ENCODE results near the gene MAGEF1. TPM values are rescaled to one million over a fixed set of nuclear protein-coding genes. Genes with fewer than 3 reads are reported as not detected.

MAGEF1 gene
- total and polyA plus RNA-seq, 2 of the 13 experiments (the other 11 are each of a cell fraction or from before 2014, with no cell fraction given), result 26.0 to 62.4 TPM

DNA sequence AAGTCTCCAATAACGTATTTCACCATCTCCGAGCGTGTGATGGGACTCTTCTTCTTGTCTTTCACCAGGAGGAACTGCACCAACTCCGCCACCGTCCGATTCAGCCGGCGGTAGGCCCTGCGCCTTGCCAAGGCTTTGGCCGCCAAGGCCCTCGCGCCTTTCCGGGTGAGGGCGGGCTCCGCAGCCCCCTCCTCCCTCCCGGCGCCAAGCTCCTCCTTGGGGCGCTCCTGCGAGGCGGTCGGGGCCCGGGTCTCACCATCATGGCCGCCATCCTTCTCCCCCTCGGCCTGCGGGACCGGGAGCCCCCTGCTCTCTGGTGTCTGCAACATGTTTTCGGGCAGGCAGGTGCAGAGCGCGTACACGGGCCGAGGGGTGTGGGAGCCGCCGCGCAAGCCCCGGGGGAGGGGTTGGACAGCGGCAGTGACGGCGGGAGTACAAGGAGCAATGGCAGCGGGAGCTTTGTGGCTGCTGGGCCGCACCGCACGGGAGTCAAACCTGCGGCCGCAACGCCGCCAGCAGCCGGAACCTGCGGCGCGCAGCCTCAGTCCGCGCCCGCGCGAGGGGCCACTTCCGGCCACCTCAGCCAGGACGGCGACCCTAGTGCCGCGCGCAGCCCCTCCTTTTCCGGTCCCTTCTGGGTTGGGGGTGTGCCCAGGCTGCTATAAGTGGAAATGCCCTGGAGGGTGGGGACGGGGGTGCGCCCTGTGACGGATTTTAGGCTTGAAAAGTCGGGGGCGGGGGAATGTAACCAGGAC is at the start of gene MAGEF1 (continued):
- TF ChIP-seq NR1H2 (CRISPR knock-in tag; IDR thresholded peaks at IDR 0.05; ENCODE audit: borderline replicate concordance, low read depth) (peak; percentile 82; the same call in 1 of the 2 replicates), ZNF12 (CRISPR knock-in tag; IDR thresholded peaks at IDR 0.05) (no peak), ZNF713 (CRISPR knock-in tag; IDR thresholded peaks at IDR 0.05) (0 out of 2 replicates have a peak, but pooled peaks have one; percentile 83), ARID2 (CRISPR knock-in tag; IDR thresholded peaks at IDR 0.05; ENCODE audit: borderline replicate concordance) (peak; percentile 82; the same call in 1 of the 2 replicates), JARID2 (CRISPR knock-in tag; IDR thresholded peaks at IDR 0.05; ENCODE audit: insufficient replicate concordance) (no peak), MTF1 (CRISPR knock-in tag; IDR thresholded peaks at IDR 0.05) (no peak), TBL1XR1 (IDR thresholded peaks at IDR 0.05; ENCODE audit: borderline replicate concordance, low read length, partially characterized antibody) (no peak), ZSCAN31 (CRISPR knock-in tag; IDR thresholded peaks at IDR 0.05; ENCODE audit: low read depth) (peak; percentile 91), ZKSCAN8 (CRISPR knock-in tag; IDR thresholded peaks at IDR 0.05; ENCODE audit: borderline replicate concordance) (no peak), KAT8 (CRISPR knock-in tag; IDR thresholded peaks at IDR 0.05) (peak; percentile 84), HES4 (CRISPR knock-in tag; IDR thresholded peaks at IDR 0.05; ENCODE audit: borderline replicate concordance) (peak; percentile 87), EP300 (IDR thresholded peaks at IDR 0.05; ENCODE audit: low read depth in 2 of 2, low read length in 2 of 2) (no peak), EP300 (CRISPR knock-in tag; IDR thresholded peaks at IDR 0.05; ENCODE audit: borderline replicate concordance) (no peak), ZNF224 (CRISPR knock-in tag; IDR thresholded peaks at IDR 0.05) (no peak), ZNF34 (CRISPR knock-in tag; IDR thresholded peaks at IDR 0.05; ENCODE audit: borderline replicate concordance) (no peak), PPARG (CRISPR knock-in tag; conservative IDR thresholded peaks at IDR 0.05) (no peak), NKX3-1 (CRISPR knock-in tag; IDR thresholded peaks at IDR 0.05) (peak; percentile 33; the same call in 1 of the 2 replicates), ZNF772 (CRISPR knock-in tag; IDR thresholded peaks at IDR 0.05) (peak; percentile 87; the same call in 1 of the 2 replicates), ZNF558 (CRISPR knock-in tag; IDR thresholded peaks at IDR 0.05; ENCODE audit: borderline replicate concordance) (peak; percentile 89; the same call in 1 of the 2 replicates)
- TF ChIP-seq, protein P1, sequence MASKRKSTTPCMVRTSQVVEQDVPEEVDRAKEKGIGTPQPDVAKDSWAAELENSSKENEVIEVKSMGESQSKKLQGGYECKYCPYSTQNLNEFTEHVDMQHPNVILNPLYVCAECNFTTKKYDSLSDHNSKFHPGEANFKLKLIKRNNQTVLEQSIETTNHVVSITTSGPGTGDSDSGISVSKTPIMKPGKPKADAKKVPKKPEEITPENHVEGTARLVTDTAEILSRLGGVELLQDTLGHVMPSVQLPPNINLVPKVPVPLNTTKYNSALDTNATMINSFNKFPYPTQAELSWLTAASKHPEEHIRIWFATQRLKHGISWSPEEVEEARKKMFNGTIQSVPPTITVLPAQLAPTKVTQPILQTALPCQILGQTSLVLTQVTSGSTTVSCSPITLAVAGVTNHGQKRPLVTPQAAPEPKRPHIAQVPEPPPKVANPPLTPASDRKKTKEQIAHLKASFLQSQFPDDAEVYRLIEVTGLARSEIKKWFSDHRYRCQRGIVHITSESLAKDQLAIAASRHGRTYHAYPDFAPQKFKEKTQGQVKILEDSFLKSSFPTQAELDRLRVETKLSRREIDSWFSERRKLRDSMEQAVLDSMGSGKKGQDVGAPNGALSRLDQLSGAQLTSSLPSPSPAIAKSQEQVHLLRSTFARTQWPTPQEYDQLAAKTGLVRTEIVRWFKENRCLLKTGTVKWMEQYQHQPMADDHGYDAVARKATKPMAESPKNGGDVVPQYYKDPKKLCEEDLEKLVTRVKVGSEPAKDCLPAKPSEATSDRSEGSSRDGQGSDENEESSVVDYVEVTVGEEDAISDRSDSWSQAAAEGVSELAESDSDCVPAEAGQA (IDR thresholded peaks at IDR 0.05; ENCODE audit: low read depth), result no peak
- TF ChIP-seq, protein P1 (CRISPR knock-in tag; IDR thresholded peaks at IDR 0.05; ENCODE audit: borderline replicate concordance), result no peak; the same call in 1 of the 2 replicates
- TF ChIP-seq, protein P2, sequence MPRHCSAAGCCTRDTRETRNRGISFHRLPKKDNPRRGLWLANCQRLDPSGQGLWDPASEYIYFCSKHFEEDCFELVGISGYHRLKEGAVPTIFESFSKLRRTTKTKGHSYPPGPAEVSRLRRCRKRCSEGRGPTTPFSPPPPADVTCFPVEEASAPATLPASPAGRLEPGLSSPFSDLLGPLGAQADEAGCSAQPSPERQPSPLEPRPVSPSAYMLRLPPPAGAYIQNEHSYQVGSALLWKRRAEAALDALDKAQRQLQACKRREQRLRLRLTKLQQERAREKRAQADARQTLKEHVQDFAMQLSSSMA (CRISPR knock-in tag; IDR thresholded peaks at IDR 0.05), result peak; percentile 30
- TF ChIP-seq, protein P3, sequence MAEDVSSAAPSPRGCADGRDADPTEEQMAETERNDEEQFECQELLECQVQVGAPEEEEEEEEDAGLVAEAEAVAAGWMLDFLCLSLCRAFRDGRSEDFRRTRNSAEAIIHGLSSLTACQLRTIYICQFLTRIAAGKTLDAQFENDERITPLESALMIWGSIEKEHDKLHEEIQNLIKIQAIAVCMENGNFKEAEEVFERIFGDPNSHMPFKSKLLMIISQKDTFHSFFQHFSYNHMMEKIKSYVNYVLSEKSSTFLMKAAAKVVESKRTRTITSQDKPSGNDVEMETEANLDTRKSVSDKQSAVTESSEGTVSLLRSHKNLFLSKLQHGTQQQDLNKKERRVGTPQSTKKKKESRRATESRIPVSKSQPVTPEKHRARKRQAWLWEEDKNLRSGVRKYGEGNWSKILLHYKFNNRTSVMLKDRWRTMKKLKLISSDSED (CRISPR knock-in tag; IDR thresholded peaks at IDR 0.05), result no peak
